ENCODE measurements around the gene OR8I2. TPM values are rescaled to one million over a fixed set of nuclear protein-coding genes. Genes with fewer than 3 reads are reported as not detected.

OR8I2 gene
- total and polyA plus RNA-seq, 8 donors: not detected

Other genes starting within 250 kb of the OR8I2 start
- gene TRIM51, start 210.0 kb upstream of the OR8I2 start, total RNA-seq: not detected
- not detected for gene TRIM51, start 210.0 kb upstream of the OR8I2 start, polyA plus RNA-seq
- gene OR5W2, start 178.7 kb upstream of the OR8I2 start, total RNA-seq: not detected
- gene OR5W2, start 178.7 kb upstream of the OR8I2 start, polyA plus RNA-seq: not detected
- not detected for gene OR5I1, start 156.9 kb upstream of the OR8I2 start, total RNA-seq
- not detected for gene OR5I1, start 156.9 kb upstream of the OR8I2 start, polyA plus RNA-seq
- not detected for gene OR10AG1, start 123.4 kb upstream of the OR8I2 start, total RNA-seq
- not detected for gene OR10AG1, start 123.4 kb upstream of the OR8I2 start, polyA plus RNA-seq
- not detected for gene OR5F1, start 98.7 kb upstream of the OR8I2 start, total RNA-seq
- not detected for gene OR5F1, start 98.7 kb upstream of the OR8I2 start, polyA plus RNA-seq
- not detected for gene OR5AS1, start 65.7 kb upstream of the OR8I2 start, total RNA-seq
- gene OR5AS1, start 65.7 kb upstream of the OR8I2 start, polyA plus RNA-seq: not detected
- gene OR8H2, start 10.4 kb downstream of the OR8I2 start, total RNA-seq: not detected
- gene OR8H2, start 10.4 kb downstream of the OR8I2 start, polyA plus RNA-seq: not detected
- gene OR8H3, start 29.1 kb downstream of the OR8I2 start, total RNA-seq: not detected
- gene OR8H3, start 29.1 kb downstream of the OR8I2 start, polyA plus RNA-seq: not detected
- gene OR8J3, start 46.9 kb downstream of the OR8I2 start, total RNA-seq: not detected
- not detected for gene OR8J3, start 46.9 kb downstream of the OR8I2 start, polyA plus RNA-seq
- gene OR8K5, start 67.0 kb downstream of the OR8I2 start, total RNA-seq: not detected
- gene OR8K5, start 67.0 kb downstream of the OR8I2 start, polyA plus RNA-seq: not detected
- not detected for gene OR5J2, start 83.3 kb downstream of the OR8I2 start, total RNA-seq
- gene OR5J2, start 83.3 kb downstream of the OR8I2 start, polyA plus RNA-seq: not detected
- not detected for gene OR5T2, start 140.9 kb downstream of the OR8I2 start, total RNA-seq
- gene OR5T2, start 140.9 kb downstream of the OR8I2 start, polyA plus RNA-seq: not detected
- not detected for gene OR5T3, start 158.9 kb downstream of the OR8I2 start, total RNA-seq
- not detected for gene OR5T3, start 158.9 kb downstream of the OR8I2 start, polyA plus RNA-seq
- not detected for gene OR5T1, start 180.8 kb downstream of the OR8I2 start, total RNA-seq
- not detected for gene OR5T1, start 180.8 kb downstream of the OR8I2 start, polyA plus RNA-seq
- not detected for gene OR8H1, start 198.9 kb downstream of the OR8I2 start, total RNA-seq
- not detected for gene OR8H1, start 198.9 kb downstream of the OR8I2 start, polyA plus RNA-seq
- not detected for gene OR8K3, start 221.8 kb downstream of the OR8I2 start, total RNA-seq
- not detected for gene OR8K3, start 221.8 kb downstream of the OR8I2 start, polyA plus RNA-seq